MCF 10A (cell line): ENCODE data around the gene NCOA6. TPM values are rescaled to one million over a fixed set of nuclear protein-coding genes. Genes with fewer than 3 reads are reported as not detected.

Experiments
- BruUV-seq: library from RNA; stranded (reverse); fragments of 400-500 nt; replicated peaks from 2 replicates; lab custom pipeline; 2021; lab: Mats Ljungman, UMichigan
- CTCF ChIA-PET: fragments of 300-600 bp; sonication (Branson Sonifier 250); formaldehyde crosslinking; extraction: SDS; loops from one replicate; lab custom pipeline; 2021; ENCODE audit warnings: antibody characterized with exemption, inconsistent platforms; lab: Yijun Ruan, JAX
- POLR2A ChIA-PET: fragments of 300-600, 350-650 bp; sonication (Branson Sonifier 250); formaldehyde crosslinking; extraction: SDS; loops from one replicate; lab custom pipeline; 2020; ENCODE audit warnings: antibody characterized with exemption, inconsistent platforms; lab: Yijun Ruan, JAX
- DNase-seq: peaks from one replicate; pipeline ENCODE4 v3.0.0-alpha.2; 2018; ENCODE audit not compliant: unreplicated experiment
- H3K27ac Mint-ChIP-seq: one replicate; pipeline ENCODE4 v1.8.0; 2022; ENCODE audit warnings: mild to moderate bottlenecking, low read depth, mixed read lengths; ENCODE audit not compliant: unreplicated experiment
- H3K27me3 Mint-ChIP-seq: one replicate; pipeline ENCODE4 v1.8.0; 2022; ENCODE audit warnings: mixed read lengths; ENCODE audit not compliant: insufficient read depth, unreplicated experiment
- H3K36me3 Mint-ChIP-seq: one replicate; pipeline ENCODE4 v1.8.0; 2022; ENCODE audit warnings: mild to moderate bottlenecking, moderate library complexity, mixed read lengths; ENCODE audit not compliant: insufficient read depth, unreplicated experiment
- H3K4me1 Mint-ChIP-seq: one replicate; pipeline ENCODE4 v1.8.0; 2022; ENCODE audit warnings: mixed read lengths; ENCODE audit not compliant: insufficient read depth, unreplicated experiment
- H3K4me3 Mint-ChIP-seq: one replicate; pipeline ENCODE4 v1.8.0; 2022; ENCODE audit warnings: mild to moderate bottlenecking, moderate library complexity, mixed read lengths; ENCODE audit not compliant: unreplicated experiment
- H3K9me3 Mint-ChIP-seq: one replicate; pipeline ENCODE4 v1.8.0; 2022; ENCODE audit warnings: mixed read lengths; ENCODE audit not compliant: unreplicated experiment
- intact Hi-C: fragments of 100-400 bp; cut with micrococcal nuclease; formaldehyde crosslinking; loops from 2 replicates; pipeline ENCODE4 v1.14.1; 2022
- total RNA-seq: library from RNA; stranded (reverse); gene quantifications from 2 replicates; pipeline ENCODE4 v1.2.3, GENCODE V29; 2022
- TF ChIP-seq, protein P1 (sequence below): fragments of 200-600 bp; IDR thresholded peaks from one replicate; pipeline ENCODE4 v1.8.0; 2022; ENCODE audit warnings: antibody characterized with exemption, mild to moderate bottlenecking; ENCODE audit not compliant: unreplicated experiment

The NCOA6 gene
- total RNA-seq, 1 experiment from 2014 or later = 27.9 TPM

DNA sequence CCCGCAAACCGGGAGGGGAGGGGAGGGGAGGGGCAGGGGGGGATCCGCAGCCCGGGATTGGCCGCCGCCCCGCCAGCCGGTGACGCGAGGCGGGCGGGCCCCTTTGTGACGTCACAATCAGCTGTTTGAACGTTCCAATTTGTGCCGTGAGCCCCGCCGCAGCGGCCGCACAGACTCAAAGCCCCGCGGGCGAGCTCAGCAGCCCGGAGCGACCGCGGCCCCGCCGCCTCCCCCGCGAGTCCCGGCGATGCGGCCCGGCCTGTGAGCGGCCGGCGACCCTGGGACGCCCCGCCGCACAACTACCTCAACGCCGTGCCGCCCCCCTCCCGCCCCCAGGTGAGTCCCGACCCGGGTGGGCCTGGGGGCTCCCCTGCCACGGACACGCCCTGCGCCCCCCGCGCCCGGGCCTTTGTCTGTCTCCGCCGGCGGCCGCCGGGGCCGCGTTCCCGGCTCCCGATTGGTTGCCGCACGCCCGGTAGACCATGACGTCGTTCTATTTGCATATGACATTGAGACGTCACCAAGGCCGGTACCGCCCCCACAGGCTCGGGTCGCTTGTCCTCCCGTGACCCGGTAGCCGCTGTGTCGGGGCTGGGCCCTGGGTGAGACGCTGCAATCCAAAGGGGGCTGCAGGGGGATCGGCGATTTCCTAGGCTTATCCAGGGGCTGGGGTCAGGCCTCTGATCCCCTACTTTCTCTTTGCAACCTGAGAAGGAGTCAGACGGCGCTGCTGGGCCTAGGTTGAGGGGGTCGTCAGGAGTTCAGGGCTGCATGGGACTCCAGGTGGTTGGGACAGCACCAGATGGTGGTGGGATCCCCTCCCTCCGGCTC is 121.1 kb downstream of the NCOA6 start, which contains the start of gene TP53INP2:
Gene TP53INP2 (plus strand): TSS at position 168 of the 831 bp plus-strand sequence. CDS start 4,396 bp downstream, outside the sequence.
- Mint-ChIP-seq H3K27ac (peak within 1 kb of the TSS; percentile 77), H3K9me3 (no peaks in the 10 kb centered on the region), H3K4me1 (peaks cover 8% of the 10 kb centered on the region), H3K4me3 (peak within 1 kb of the TSS; percentile 95), H3K36me3 (no peaks in the 10 kb centered on the region), H3K27me3 (no peaks in the 10 kb centered on the region)
- intact Hi-C loops = loop anchor here (1.0 to 5.0 kb wide), 3 partner anchors 28 to 392 kb away; partner anchors contain the start of gene PIGU
- peak; percentile 76 for DNase-seq
- TF ChIP-seq, protein P1, sequence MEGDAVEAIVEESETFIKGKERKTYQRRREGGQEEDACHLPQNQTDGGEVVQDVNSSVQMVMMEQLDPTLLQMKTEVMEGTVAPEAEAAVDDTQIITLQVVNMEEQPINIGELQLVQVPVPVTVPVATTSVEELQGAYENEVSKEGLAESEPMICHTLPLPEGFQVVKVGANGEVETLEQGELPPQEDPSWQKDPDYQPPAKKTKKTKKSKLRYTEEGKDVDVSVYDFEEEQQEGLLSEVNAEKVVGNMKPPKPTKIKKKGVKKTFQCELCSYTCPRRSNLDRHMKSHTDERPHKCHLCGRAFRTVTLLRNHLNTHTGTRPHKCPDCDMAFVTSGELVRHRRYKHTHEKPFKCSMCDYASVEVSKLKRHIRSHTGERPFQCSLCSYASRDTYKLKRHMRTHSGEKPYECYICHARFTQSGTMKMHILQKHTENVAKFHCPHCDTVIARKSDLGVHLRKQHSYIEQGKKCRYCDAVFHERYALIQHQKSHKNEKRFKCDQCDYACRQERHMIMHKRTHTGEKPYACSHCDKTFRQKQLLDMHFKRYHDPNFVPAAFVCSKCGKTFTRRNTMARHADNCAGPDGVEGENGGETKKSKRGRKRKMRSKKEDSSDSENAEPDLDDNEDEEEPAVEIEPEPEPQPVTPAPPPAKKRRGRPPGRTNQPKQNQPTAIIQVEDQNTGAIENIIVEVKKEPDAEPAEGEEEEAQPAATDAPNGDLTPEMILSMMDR = no peak
- CTCF ChIA-PET = interaction anchor here (0.6 to 3.1 kb wide), 14 partner anchors 30 to 392 kb away, joined by 3 to 27 read pairs (median 3); no protein-coding TSS in a partner anchor
- no TSS peak for BruUV-seq
- POLR2A ChIA-PET = interaction anchor here (0.6 to 6.1 kb wide), 24 partner anchors 9 to 392 kb away, joined by 3 to 44 read pairs (median 4); partner anchors contain the start of genes DYNLRB1 and PIGU

DNA sequence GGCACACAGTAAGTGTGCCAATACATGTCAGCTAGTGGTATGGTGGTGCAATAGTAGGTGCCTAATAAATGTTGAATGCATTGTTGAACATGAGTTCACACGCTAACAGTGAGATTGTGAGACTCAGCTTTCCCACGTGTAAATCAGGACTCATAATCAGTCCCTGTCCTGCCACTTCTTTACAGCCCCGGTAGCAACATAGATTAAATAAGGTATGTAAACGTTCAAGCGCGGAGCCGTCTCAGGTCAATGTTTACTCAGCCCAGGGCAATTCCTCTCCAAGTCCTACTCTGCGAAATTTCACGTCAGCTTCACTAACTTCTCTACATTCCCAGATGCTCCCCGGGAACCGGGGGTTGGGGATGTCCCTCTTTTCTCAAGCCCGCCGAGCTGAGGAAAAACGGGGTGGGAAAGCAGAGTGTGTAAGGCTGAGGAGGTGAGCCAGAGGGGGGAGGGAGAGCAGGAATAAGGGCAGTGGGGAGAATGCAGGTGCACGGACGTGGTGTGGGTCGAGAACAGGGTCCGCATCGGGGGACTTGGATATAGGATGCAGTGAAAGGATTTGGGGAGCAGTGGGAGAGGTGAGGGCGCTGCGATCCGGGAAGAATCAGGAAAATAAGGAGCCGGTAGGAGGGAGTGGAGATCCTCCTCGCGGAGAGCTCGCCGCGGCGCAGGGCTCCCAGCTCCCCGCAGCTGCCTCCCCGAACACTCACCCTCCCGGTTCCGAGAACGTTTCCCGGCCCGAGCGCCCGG is 121.9 kb downstream of the NCOA6 start:
- CTCF ChIA-PET = interaction anchor here (0.6 to 3.1 kb wide), 10 partner anchors 17 to 391 kb away, joined by 3 to 27 read pairs (median 3); no protein-coding TSS in a partner anchor
- Mint-ChIP-seq H3K36me3 (no peaks in the 10 kb centered on the region), H3K27me3 (no peaks in the 10 kb centered on the region), H3K27ac (no peak overlapping the region), H3K4me3 (peak overlapping the region; percentile 95), H3K9me3 (no peaks in the 10 kb centered on the region), H3K4me1 (peaks cover 8% of the 10 kb centered on the region)
- peak; percentile 14 for DNase-seq
- TF ChIP-seq, protein P1 = no peak
- POLR2A ChIA-PET = interaction anchor here (0.5 to 6.1 kb wide), 18 partner anchors 10 to 1035 kb away, joined by 3 to 44 read pairs (median 4); partner anchors contain the start of genes DYNLRB1, ITCH and PIGU
- BruUV-seq = no TSS peak
- intact Hi-C loops = loop anchor here (2.0 kb wide), 1 partner anchor 27 kb away; the partner anchor contains the start of gene PIGU

DNA sequence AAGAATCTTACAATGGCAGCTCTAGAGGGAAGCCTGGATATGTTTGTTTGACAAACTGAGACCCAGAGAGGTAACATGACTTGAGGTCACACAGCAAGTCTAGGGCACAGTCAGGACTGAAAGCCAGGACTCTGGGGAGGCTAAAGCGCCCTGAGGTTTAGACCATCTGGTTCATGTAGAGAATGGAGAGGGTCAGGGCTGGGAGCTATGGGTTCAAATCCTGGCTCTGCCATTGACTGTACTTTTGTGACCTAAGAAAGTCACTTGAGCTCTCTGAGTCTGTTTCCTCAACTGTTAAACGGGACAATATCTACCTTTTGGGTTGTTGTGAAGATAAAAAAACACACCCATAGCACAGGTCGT is 122.4 kb downstream of the NCOA6 start:
- TF ChIP-seq, protein P1 = no peak
- no peak overlapping the region for H3K27ac Mint-ChIP-seq
- no peaks in the 10 kb centered on the region for H3K27me3 Mint-ChIP-seq
- no peaks in the 10 kb centered on the region for H3K36me3 Mint-ChIP-seq
- no peak for DNase-seq
- ChIA-PET POLR2A (interaction anchor here (0.6 to 6.1 kb wide), 14 partner anchors 11 to 340 kb away, joined by 3 to 44 read pairs (median 4); partner anchors contain the start of genes DYNLRB1, ITCH and PIGU), CTCF (interaction anchor here (0.6 to 3.1 kb wide), 6 partner anchors 18 to 390 kb away, joined by 3 to 27 read pairs (median 7); no protein-coding TSS in a partner anchor)
- BruUV-seq = no TSS peak
- peaks cover 8% of the 10 kb centered on the region for H3K4me1 Mint-ChIP-seq
- intact Hi-C loops = no loop called here
- peak overlapping the region; percentile 95 for H3K4me3 Mint-ChIP-seq
- no peaks in the 10 kb centered on the region for H3K9me3 Mint-ChIP-seq
